Measurements from ENCODE around the gene MT1B.

Gene MT1B

GRCh38 chr16:56628486-56629350 is 23.0 kb upstream of the MT1B start:
- no peak for TF ChIP-seq CTCF (IDR thresholded peaks at IDR 0.05; ENCODE audit: extremely low read depth, missing control alignments)
- DNase-seq (ENCODE audit: low spot score): no peak

- no peak for DNase-seq (ENCODE audit: low spot score)
- TF ChIP-seq CTCF (IDR thresholded peaks at IDR 0.05; ENCODE audit: extremely low read depth, missing control alignments): no peak
Measured at GRCh38 chr16:56629531-56629930, 22.2 kb upstream of the MT1B start.

GRCh38 chr16:56630134-56630533 is 21.6 kb upstream of the MT1B start:
- DNase-seq (ENCODE audit: low spot score): peak; percentile 84
- TF ChIP-seq CTCF (IDR thresholded peaks at IDR 0.05; ENCODE audit: extremely low read depth, missing control alignments): no peak

GRCh38 chr16:56631197-56631596 is 20.5 kb upstream of the MT1B start:
- no peak for TF ChIP-seq CTCF (IDR thresholded peaks at IDR 0.05; ENCODE audit: extremely low read depth, missing control alignments)
- DNase-seq (ENCODE audit: low spot score): no peak

GRCh38 chr16:56631832-56632155 is 19.9 kb upstream of the MT1B start:
- no peak for TF ChIP-seq CTCF (IDR thresholded peaks at IDR 0.05; ENCODE audit: extremely low read depth, missing control alignments)
- no peak for DNase-seq (ENCODE audit: low spot score)

- TF ChIP-seq CTCF (IDR thresholded peaks at IDR 0.05; ENCODE audit: extremely low read depth, missing control alignments): no peak
- DNase-seq (ENCODE audit: low spot score): no peak
Measured at GRCh38 chr16:56632156-56632847, 19.4 kb upstream of the MT1B start, which contains the start of gene MT1M. MT1M (plus strand) TSS chr16:56632659; CDS start chr16:56632732, 73 bp downstream.

- DNase-seq (ENCODE audit: low spot score): no peak
- no peak for TF ChIP-seq CTCF (IDR thresholded peaks at IDR 0.05; ENCODE audit: extremely low read depth, missing control alignments)
Measured at GRCh38 chr16:56632848-56633365, 18.8 kb upstream of the MT1B start.
